H1 (cell line): ENCODE measurements around the gene PTPRO. TPM values are rescaled to one million over a fixed set of nuclear protein-coding genes. Genes with fewer than 3 reads are reported as not detected.

Experiments
- KDM4A ChIP-seq: IDR thresholded peaks from one replicate; pipeline ENCODE4 v1.7.1; 2012; ENCODE audit warnings: low read depth, mild to moderate bottlenecking, moderate library complexity, low read length, inconsistent platforms; ENCODE audit not compliant: severe bottlenecking
- YY1 ChIP-seq: IDR thresholded peaks from 2 replicates; pipeline ENCODE4 v1.6.1; 2011; ENCODE audit warnings: low read depth, mild to moderate bottlenecking, low read length
- polyA plus RNA-seq, 7 experiments: library from polyadenylated mRNA; depleted of rRNA in 3 of 7; stranded (reverse) in 5 of 7; unstranded in 2 of 7; fragments of >200 nt in 5 of 7; fragments of 200-250 nt in 2 of 7; gene quantifications; 1 replicate in 5 of 7; 2 replicates in 1 of 7; 4 replicates in 1 of 7; pipeline versions ENCODE4 v1.2.1 to v1.2.3, GENCODE V29; 2011 to 2013; ENCODE audit warnings: missing spikeins in 2 of 7, mixed read lengths in 2 of 7
- total RNA-seq: library from RNA; stranded (reverse); fragmentation: NEBNext Ultra II Directional; extraction: Animal tissue kit (Norgen Biotek cat#: 25700); gene quantifications from 2 replicates; pipeline ENCODE4 v1.2.1, GENCODE V29; 2021
- TF ChIP-seq, protein P1 (sequence below): fragments of 300-600 bp; sonication (generic); IDR thresholded peaks from 2 replicates; pipeline ENCODE4 v1.7.1; 2012; ENCODE audit warnings: low read length, moderate library complexity, mild to moderate bottlenecking, inconsistent platforms; ENCODE audit not compliant: insufficient replicate concordance

Gene PTPRO
- total and polyA plus RNA-seq, 2 of the 8 experiments (the other 6 are each of a cell fraction or from before 2014, with no cell fraction given): 0.73 to 1.7 TPM

DNA sequence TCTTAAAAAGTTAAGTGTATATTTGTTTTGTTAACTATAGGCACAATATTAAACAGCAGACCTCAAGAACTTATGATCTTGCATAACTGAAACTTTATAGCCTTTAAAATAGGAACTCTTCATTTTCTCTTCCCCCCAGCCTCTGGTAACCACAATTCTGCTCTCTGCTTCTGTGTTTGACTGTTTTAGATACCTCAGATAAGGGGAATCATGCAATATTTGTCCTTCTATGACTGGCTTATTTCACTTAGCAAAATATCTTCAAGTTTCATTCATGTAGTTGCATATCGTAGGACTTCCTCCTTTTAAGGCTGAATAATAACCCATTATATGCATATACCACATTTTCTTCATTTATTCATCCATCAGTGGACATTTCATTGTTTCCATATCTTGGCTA, 131.3 kb downstream of the PTPRO start (continued):
- TF ChIP-seq, protein P1, sequence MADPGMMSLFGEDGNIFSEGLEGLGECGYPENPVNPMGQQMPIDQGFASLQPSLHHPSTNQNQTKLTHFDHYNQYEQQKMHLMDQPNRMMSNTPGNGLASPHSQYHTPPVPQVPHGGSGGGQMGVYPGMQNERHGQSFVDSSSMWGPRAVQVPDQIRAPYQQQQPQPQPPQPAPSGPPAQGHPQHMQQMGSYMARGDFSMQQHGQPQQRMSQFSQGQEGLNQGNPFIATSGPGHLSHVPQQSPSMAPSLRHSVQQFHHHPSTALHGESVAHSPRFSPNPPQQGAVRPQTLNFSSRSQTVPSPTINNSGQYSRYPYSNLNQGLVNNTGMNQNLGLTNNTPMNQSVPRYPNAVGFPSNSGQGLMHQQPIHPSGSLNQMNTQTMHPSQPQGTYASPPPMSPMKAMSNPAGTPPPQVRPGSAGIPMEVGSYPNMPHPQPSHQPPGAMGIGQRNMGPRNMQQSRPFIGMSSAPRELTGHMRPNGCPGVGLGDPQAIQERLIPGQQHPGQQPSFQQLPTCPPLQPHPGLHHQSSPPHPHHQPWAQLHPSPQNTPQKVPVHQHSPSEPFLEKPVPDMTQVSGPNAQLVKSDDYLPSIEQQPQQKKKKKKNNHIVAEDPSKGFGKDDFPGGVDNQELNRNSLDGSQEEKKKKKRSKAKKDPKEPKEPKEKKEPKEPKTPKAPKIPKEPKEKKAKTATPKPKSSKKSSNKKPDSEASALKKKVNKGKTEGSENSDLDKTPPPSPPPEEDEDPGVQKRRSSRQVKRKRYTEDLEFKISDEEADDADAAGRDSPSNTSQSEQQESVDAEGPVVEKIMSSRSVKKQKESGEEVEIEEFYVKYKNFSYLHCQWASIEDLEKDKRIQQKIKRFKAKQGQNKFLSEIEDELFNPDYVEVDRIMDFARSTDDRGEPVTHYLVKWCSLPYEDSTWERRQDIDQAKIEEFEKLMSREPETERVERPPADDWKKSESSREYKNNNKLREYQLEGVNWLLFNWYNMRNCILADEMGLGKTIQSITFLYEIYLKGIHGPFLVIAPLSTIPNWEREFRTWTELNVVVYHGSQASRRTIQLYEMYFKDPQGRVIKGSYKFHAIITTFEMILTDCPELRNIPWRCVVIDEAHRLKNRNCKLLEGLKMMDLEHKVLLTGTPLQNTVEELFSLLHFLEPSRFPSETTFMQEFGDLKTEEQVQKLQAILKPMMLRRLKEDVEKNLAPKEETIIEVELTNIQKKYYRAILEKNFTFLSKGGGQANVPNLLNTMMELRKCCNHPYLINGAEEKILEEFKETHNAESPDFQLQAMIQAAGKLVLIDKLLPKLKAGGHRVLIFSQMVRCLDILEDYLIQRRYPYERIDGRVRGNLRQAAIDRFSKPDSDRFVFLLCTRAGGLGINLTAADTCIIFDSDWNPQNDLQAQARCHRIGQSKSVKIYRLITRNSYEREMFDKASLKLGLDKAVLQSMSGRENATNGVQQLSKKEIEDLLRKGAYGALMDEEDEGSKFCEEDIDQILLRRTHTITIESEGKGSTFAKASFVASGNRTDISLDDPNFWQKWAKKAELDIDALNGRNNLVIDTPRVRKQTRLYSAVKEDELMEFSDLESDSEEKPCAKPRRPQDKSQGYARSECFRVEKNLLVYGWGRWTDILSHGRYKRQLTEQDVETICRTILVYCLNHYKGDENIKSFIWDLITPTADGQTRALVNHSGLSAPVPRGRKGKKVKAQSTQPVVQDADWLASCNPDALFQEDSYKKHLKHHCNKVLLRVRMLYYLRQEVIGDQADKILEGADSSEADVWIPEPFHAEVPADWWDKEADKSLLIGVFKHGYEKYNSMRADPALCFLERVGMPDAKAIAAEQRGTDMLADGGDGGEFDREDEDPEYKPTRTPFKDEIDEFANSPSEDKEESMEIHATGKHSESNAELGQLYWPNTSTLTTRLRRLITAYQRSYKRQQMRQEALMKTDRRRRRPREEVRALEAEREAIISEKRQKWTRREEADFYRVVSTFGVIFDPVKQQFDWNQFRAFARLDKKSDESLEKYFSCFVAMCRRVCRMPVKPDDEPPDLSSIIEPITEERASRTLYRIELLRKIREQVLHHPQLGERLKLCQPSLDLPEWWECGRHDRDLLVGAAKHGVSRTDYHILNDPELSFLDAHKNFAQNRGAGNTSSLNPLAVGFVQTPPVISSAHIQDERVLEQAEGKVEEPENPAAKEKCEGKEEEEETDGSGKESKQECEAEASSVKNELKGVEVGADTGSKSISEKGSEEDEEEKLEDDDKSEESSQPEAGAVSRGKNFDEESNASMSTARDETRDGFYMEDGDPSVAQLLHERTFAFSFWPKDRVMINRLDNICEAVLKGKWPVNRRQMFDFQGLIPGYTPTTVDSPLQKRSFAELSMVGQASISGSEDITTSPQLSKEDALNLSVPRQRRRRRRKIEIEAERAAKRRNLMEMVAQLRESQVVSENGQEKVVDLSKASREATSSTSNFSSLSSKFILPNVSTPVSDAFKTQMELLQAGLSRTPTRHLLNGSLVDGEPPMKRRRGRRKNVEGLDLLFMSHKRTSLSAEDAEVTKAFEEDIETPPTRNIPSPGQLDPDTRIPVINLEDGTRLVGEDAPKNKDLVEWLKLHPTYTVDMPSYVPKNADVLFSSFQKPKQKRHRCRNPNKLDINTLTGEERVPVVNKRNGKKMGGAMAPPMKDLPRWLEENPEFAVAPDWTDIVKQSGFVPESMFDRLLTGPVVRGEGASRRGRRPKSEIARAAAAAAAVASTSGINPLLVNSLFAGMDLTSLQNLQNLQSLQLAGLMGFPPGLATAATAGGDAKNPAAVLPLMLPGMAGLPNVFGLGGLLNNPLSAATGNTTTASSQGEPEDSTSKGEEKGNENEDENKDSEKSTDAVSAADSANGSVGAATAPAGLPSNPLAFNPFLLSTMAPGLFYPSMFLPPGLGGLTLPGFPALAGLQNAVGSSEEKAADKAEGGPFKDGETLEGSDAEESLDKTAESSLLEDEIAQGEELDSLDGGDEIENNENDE: no peak
- no peak for TF ChIP-seq KDM4A
- TF ChIP-seq YY1: no peak
